RPMI7951 (cell line): ENCODE data around the gene FGG. TPM values are rescaled to one million over a fixed set of nuclear protein-coding genes. Genes with fewer than 3 reads are reported as not detected.

ENCODE experiments used
- total RNA-seq: library from RNA; depleted of rRNA; stranded (reverse); fragments of >200 nt; shearing (Covaris generic); gene quantifications from 2 replicates; pipeline ENCODE4 v1.2.3, GENCODE V29; 2014; rRNA removed

FGG gene
- total RNA-seq, 1 experiment from 2014 or later, result not detected

Other genes starting within 250 kb of the FGG start
- gene DCHS2, start 120.9 kb downstream of the FGG start, total RNA-seq, result not detected in 2 replicates
- gene PLRG1, start 62.3 kb downstream of the FGG start, total RNA-seq, result 54.0 and 77.4 TPM in 2 replicates
- not detected in 2 replicates for gene FGB, start 49.6 kb downstream of the FGG start, total RNA-seq
- gene FGA, start 21.9 kb downstream of the FGG start, total RNA-seq, result not detected in 2 replicates
- gene LRAT, start 131.3 kb upstream of the FGG start, total RNA-seq, result under 0.01 and 0.10 TPM in 2 replicates
- not detected in 2 replicates for gene RBM46, start 168.6 kb upstream of the FGG start, total RNA-seq